Measurements from ENCODE around the gene WDR91.

- TF ChIP-seq CTCF (IDR thresholded peaks at IDR 0.05) (no peak), POLR2A (IDR thresholded peaks at IDR 0.05) (no peak), EP300 (IDR thresholded peaks at IDR 0.05) (no peak), POLR2AphosphoS5 (IDR thresholded peaks at IDR 0.05) (no peak)
Measured at GRCh38 chr7:135195156-135195555, 16.2 kb downstream of the WDR91 start.

Measured in upper lobe of left lung (tissue), 4 donors.